SU-DHL-6 (cell line): Measurements from ENCODE around the gene ZSCAN21.

Experiments used
- CTCF ChIP-seq: fragments of 200-600 bp; sonication (generic); IDR thresholded peaks from one replicate; pipeline ENCODE4 v1.5.1; 2017; ENCODE audit warnings: antibody characterized with exemption, mild to moderate bottlenecking, low read length, moderate library complexity; ENCODE audit not compliant: insufficient read depth, poor library complexity, severe bottlenecking
- EZH2phosphoT487 ChIP-seq: fragments of 200-600 bp; sonication (generic), shearing (Covaris generic); conservative IDR thresholded peaks from 2 replicates; pipeline ENCODE4 v1.6.1; 2018; ENCODE audit warnings: mild to moderate bottlenecking, antibody characterized with exemption, low read length, moderate library complexity, mixed read lengths

- TF ChIP-seq CTCF: no peak
- TF ChIP-seq EZH2phosphoT487: no peak
These were observed 41.2 kb downstream of the ZSCAN21 start for GRCh38 chr7:100090527-100091410.
